Measurements from ENCODE around the gene EFCAB12.
A peak's percentile ranks its signal among the peaks of the same experiment; 100 is the strongest.

Gene EFCAB12

GRCh38 chr3:129402616-129403015 is 25.8 kb downstream of the EFCAB12 start:
- no peak overlapping the region for H3K23ac ChIP-seq (ENCODE audit: low read length)
- no peak overlapping the region for H2BK12ac ChIP-seq (ENCODE audit: low read length)
- WGBS (ENCODE audit: extremely low coverage, insufficient coverage, insufficient read length): no CpG with 5 or more reads among the region's 4 CpGs

DNA sequence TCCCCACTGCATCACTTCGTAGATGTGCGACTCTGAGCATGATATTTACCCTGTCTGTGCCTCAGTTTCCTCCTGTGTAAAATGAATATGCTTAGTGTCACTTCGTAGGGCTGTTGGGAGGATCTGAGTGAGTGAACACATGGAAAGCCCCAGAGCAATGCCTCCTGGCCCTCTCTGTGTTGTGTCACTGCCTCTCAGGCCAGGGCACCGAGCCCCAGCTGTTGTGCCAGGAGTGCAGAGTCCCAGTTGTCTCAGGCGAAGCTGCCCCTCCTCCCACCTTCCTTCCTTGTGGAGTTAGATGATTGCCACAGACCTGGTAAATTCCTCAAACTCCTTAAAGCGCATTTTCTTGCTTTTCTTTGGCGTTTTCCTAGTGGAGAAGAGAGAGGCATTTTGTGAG is 26.2 kb downstream of the EFCAB12 start:
- Histone ChIP-seq H3K4me3 (ENCODE audit: low read depth, low read length) (no peak overlapping the region), H3K4ac (ENCODE audit: low read depth, low read length) (no peak overlapping the region), H2BK5ac (ENCODE audit: low read depth, low read length, poor library complexity) (no peak overlapping the region), H3K4me1 (ENCODE audit: control insufficient read depth in 1 of 2, insufficient read depth in 2 of 2, low read length in 2 of 2) (peaks cover 3 to 10% of the 10 kb centered on the region in 2 experiments), H2BK120ac (ENCODE audit: insufficient read depth, low read length, poor library complexity) (no peak overlapping the region), H3K27ac (ENCODE audit: low read depth, low read length) (no peak overlapping the region), H2AK5ac (ENCODE audit: low read length) (no peak overlapping the region), H4K91ac (ENCODE audit: low read depth, low read length) (no peak overlapping the region), H3K79me1 (ENCODE audit: low read length) (peaks cover 4% of the 10 kb centered on the region), H3K36me3 (ENCODE audit: control insufficient read depth in 1 of 2, insufficient read depth in 2 of 2, low read length in 2 of 2) (no peaks in the 10 kb centered on the region), H3K79me2 (ENCODE audit: control insufficient read depth, insufficient read depth, low read length, poor library complexity) (peaks cover 14% of the 10 kb centered on the region), H2BK12ac (ENCODE audit: low read length) (no peak overlapping the region), H3K23ac (ENCODE audit: low read length) (no peak overlapping the region), H3K27me3 (ENCODE audit: insufficient read depth, low read length) (no peaks in the 10 kb centered on the region), H4K8ac (ENCODE audit: low read depth, low read length) (no peak overlapping the region), H3K9me3 (ENCODE audit: insufficient read depth, low read depth, low read length) (peaks cover 1% of the 10 kb centered on the region), H3K9ac (ENCODE audit: low read length) (no peak overlapping the region), H2AFZ (ENCODE audit: insufficient read depth, low read length, poor library complexity) (no peak overlapping the region), H3K18ac (ENCODE audit: low read length) (no peak overlapping the region), H3K14ac (ENCODE audit: low read length) (no peak overlapping the region), H3K4me2 (ENCODE audit: low read length) (no peak overlapping the region), H4K12ac (ENCODE audit: low read depth, low read length) (no peak overlapping the region)
- no peak for DNase-seq
- no CpG with 5 or more reads among the region's 7 CpGs for WGBS (ENCODE audit: extremely low coverage, insufficient coverage, insufficient read length)

More at GRCh38 chr3:129402616-129403015, 25.8 kb downstream of the EFCAB12 start:
- Histone ChIP-seq H2BK120ac (ENCODE audit: insufficient read depth, low read length, poor library complexity) (no peak overlapping the region), H4K12ac (ENCODE audit: low read depth, low read length) (no peak overlapping the region), H3K27me3 (ENCODE audit: insufficient read depth, low read length) (no peaks in the 10 kb centered on the region), H3K27ac (ENCODE audit: low read depth, low read length) (no peak overlapping the region), H2BK5ac (ENCODE audit: low read depth, low read length, poor library complexity) (no peak overlapping the region), H4K91ac (ENCODE audit: low read depth, low read length) (no peak overlapping the region), H3K36me3 (ENCODE audit: control insufficient read depth in 1 of 2, insufficient read depth in 2 of 2, low read length in 2 of 2) (no peaks in the 10 kb centered on the region), H3K4me2 (ENCODE audit: low read length) (no peak overlapping the region), H4K8ac (ENCODE audit: low read depth, low read length) (no peak overlapping the region), H3K14ac (ENCODE audit: low read length) (no peak overlapping the region), H3K9me3 (ENCODE audit: insufficient read depth, low read depth, low read length) (peaks cover 1% of the 10 kb centered on the region), H3K79me2 (ENCODE audit: control insufficient read depth, insufficient read depth, low read length, poor library complexity) (peaks cover 10% of the 10 kb centered on the region), H3K18ac (ENCODE audit: low read length) (no peak overlapping the region), H3K4ac (ENCODE audit: low read depth, low read length) (no peak overlapping the region), H3K4me1 (ENCODE audit: control insufficient read depth in 1 of 2, insufficient read depth in 2 of 2, low read length in 2 of 2) (peaks cover 3 to 7% of the 10 kb centered on the region in 2 experiments), H3K79me1 (ENCODE audit: low read length) (peaks cover 4% of the 10 kb centered on the region), H2AFZ (ENCODE audit: insufficient read depth, low read length, poor library complexity) (no peak overlapping the region), H2AK5ac (ENCODE audit: low read length) (no peak overlapping the region), H3K9ac (ENCODE audit: low read length) (no peak overlapping the region), H3K4me3 (ENCODE audit: low read depth, low read length) (no peak overlapping the region)
- no peak for DNase-seq

GRCh38 chr3:129399895-129400357 is 28.5 kb downstream of the EFCAB12 start:
- Histone ChIP-seq H3K27me3 (ENCODE audit: insufficient read depth, low read length) (no peaks in the 10 kb centered on the region), H3K14ac (ENCODE audit: low read length) (no peak overlapping the region), H2BK12ac (ENCODE audit: low read length) (no peak overlapping the region), H3K23ac (ENCODE audit: low read length) (no peak overlapping the region), H2AFZ (ENCODE audit: insufficient read depth, low read length, poor library complexity) (no peak overlapping the region), H2BK5ac (ENCODE audit: low read depth, low read length, poor library complexity) (no peak overlapping the region), H4K12ac (ENCODE audit: low read depth, low read length) (no peak overlapping the region), H3K9ac (ENCODE audit: low read length) (no peak overlapping the region), H3K4me3 (ENCODE audit: low read depth, low read length) (no peak overlapping the region), H3K9me3 (ENCODE audit: insufficient read depth, low read depth, low read length) (no peaks in the 10 kb centered on the region), H3K4ac (ENCODE audit: low read depth, low read length) (no peak overlapping the region), H3K18ac (ENCODE audit: low read length) (no peak overlapping the region), H2AK5ac (ENCODE audit: low read length) (no peak overlapping the region), H3K27ac (ENCODE audit: low read depth, low read length) (no peak overlapping the region), H3K4me1 (ENCODE audit: control insufficient read depth in 1 of 2, insufficient read depth in 2 of 2, low read length in 2 of 2) (peaks cover 3 to 10% of the 10 kb centered on the region in 2 experiments), H3K79me1 (ENCODE audit: low read length) (peaks cover 4% of the 10 kb centered on the region), H3K79me2 (ENCODE audit: control insufficient read depth, insufficient read depth, low read length, poor library complexity) (peaks cover 17% of the 10 kb centered on the region), H2BK120ac (ENCODE audit: insufficient read depth, low read length, poor library complexity) (no peak overlapping the region), H3K4me2 (ENCODE audit: low read length) (peak overlapping the region; percentile 83), H3K36me3 (ENCODE audit: control insufficient read depth in 1 of 2, insufficient read depth in 2 of 2, low read length in 2 of 2) (peaks cover 12 to 19% of the 10 kb centered on the region in 2 experiments), H4K8ac (ENCODE audit: low read depth, low read length) (peak overlapping the region; percentile 68), H4K91ac (ENCODE audit: low read depth, low read length) (no peak overlapping the region)
- no CpG with 5 or more reads among the region's 8 CpGs for WGBS (ENCODE audit: extremely low coverage, insufficient coverage, insufficient read length)
- DNase-seq: no peak

DNA sequence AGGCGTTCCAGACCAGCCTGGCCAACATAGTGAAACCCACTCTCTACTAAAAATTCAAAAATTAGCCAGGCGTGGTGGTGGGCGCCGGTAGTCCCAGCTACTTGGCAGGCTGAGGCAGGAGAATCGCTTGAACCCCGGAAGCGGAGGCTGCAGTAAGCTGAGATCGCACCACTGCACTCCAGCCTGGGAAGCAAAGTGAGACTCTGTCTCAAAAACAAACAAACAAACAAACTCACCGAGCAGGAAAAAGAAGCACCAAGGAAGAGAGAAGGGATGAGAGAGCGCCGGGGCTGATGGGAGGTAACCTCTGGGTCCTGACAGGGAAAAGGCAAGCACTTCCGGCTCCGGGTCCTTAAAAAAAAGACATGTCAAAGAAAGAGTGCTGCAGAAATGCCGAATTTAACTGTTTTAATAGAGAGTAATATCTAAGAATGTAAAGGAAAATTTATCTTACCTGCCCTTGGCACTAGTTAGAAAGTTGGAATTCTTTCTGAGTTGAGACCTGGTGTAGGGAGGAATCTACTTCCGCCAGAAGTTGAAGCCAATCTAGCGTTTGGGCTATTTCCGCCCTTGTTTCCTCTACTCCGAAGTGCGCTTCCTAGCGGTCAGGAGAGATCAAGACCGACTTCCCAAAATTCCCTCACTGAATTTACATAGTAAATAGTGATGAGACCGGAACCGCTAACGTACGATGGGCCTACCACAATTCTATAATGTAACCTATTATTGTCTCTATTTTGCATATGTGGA is 29.1 kb downstream of the EFCAB12 start:
- peak overlapping the region; percentile 8 for H3K18ac ChIP-seq (ENCODE audit: low read length)
- peak; percentile 89 to 99 for DNase-seq
- peak overlapping the region; percentile 31 for H2AK5ac ChIP-seq (ENCODE audit: low read length)

More for the DNA sequence above, 29.1 kb downstream of the EFCAB12 start:
- Histone ChIP-seq H3K4me1 (ENCODE audit: control insufficient read depth in 1 of 2, insufficient read depth in 2 of 2, low read length in 2 of 2) (peaks cover 3 to 10% of the 10 kb centered on the region in 2 experiments), H4K8ac (ENCODE audit: low read depth, low read length) (peak overlapping the region; percentile 61), H3K27ac (ENCODE audit: low read depth, low read length) (no peak overlapping the region), H2BK5ac (ENCODE audit: low read depth, low read length, poor library complexity) (peak overlapping the region; percentile 47), H3K14ac (ENCODE audit: low read length) (peak overlapping the region; percentile 60), H2AFZ (ENCODE audit: insufficient read depth, low read length, poor library complexity) (peak overlapping the region; percentile 37), H3K79me1 (ENCODE audit: low read length) (peaks cover 4% of the 10 kb centered on the region), H3K79me2 (ENCODE audit: control insufficient read depth, insufficient read depth, low read length, poor library complexity) (peaks cover 17% of the 10 kb centered on the region), H3K36me3 (ENCODE audit: control insufficient read depth in 1 of 2, insufficient read depth in 2 of 2, low read length in 2 of 2) (peaks cover 12 to 19% of the 10 kb centered on the region in 2 experiments), H3K9ac (ENCODE audit: low read length) (peak overlapping the region; percentile 94), H3K4ac (ENCODE audit: low read depth, low read length) (peak overlapping the region; percentile 78), H3K23ac (ENCODE audit: low read length) (no peak overlapping the region), H3K4me2 (ENCODE audit: low read length) (peak overlapping the region; percentile 83), H3K27me3 (ENCODE audit: insufficient read depth, low read length) (no peaks in the 10 kb centered on the region), H4K12ac (ENCODE audit: low read depth, low read length) (peak overlapping the region; percentile 91), H3K9me3 (ENCODE audit: insufficient read depth, low read depth, low read length) (no peaks in the 10 kb centered on the region), H2BK12ac (ENCODE audit: low read length) (no peak overlapping the region), H2BK120ac (ENCODE audit: insufficient read depth, low read length, poor library complexity) (no peak overlapping the region), H4K91ac (ENCODE audit: low read depth, low read length) (peak overlapping the region; percentile 46), H3K4me3 (ENCODE audit: low read depth, low read length) (peak overlapping the region; percentile 92)
- WGBS (ENCODE audit: extremely low coverage, insufficient coverage, insufficient read length): no CpG with 5 or more reads among the region's 25 CpGs
